Uterus (tissue), 2 donors: ENCODE results near the gene ZBTB7C.
"Not testable (repeated sequence)": the region's sequence is repeated elsewhere in the genome, so short reads cannot be mapped to it uniquely, and the experiment has no call there.

Experiments used
- POLR2A ChIP-seq, 2 donors: fragments of 450-650 bp; IDR thresholded peaks; one replicate each; pipeline ENCODE4 v1.6.1; 2016; ENCODE audit warnings: antibody characterized with exemption in 2 of 2, mild to moderate bottlenecking in 1 of 2, moderate library complexity in 1 of 2
- TF ChIP-seq, protein P1 (sequence below), 4 experiments: fragments of 200-600 bp in 2 of 4; fragments of 450-650 bp in 2 of 4; sonication (generic) in 2 of 4; IDR thresholded peaks; one replicate each; pipeline ENCODE4 v1.5.1; 2016 to 2019; ENCODE audit warnings: antibody characterized with exemption in 4 of 4, mild to moderate bottlenecking in 2 of 4, moderate library complexity in 1 of 4

DNA sequence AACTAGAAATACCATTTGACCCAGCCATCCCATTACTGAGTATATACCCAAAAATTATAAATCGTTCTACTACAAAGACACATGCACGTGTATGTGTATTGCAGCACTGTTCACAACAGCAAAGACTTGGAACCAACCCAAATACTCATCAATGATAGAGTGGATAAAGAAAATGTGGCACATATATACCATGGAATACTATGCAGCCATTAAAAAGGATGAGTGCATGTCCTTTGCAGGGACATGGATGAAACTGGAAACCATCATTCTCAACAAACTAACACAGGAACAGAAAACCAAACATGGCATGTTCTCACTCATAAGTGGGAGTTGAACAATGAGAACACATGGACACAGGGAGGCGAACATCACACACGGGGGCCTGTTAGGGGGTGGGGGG is 25.2 kb upstream of the ZBTB7C start:
- TF ChIP-seq, protein P1, sequence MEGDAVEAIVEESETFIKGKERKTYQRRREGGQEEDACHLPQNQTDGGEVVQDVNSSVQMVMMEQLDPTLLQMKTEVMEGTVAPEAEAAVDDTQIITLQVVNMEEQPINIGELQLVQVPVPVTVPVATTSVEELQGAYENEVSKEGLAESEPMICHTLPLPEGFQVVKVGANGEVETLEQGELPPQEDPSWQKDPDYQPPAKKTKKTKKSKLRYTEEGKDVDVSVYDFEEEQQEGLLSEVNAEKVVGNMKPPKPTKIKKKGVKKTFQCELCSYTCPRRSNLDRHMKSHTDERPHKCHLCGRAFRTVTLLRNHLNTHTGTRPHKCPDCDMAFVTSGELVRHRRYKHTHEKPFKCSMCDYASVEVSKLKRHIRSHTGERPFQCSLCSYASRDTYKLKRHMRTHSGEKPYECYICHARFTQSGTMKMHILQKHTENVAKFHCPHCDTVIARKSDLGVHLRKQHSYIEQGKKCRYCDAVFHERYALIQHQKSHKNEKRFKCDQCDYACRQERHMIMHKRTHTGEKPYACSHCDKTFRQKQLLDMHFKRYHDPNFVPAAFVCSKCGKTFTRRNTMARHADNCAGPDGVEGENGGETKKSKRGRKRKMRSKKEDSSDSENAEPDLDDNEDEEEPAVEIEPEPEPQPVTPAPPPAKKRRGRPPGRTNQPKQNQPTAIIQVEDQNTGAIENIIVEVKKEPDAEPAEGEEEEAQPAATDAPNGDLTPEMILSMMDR (IDR thresholded peaks at IDR 0.05), result not testable (repeated sequence)
- TF ChIP-seq POLR2A (IDR thresholded peaks at IDR 0.05), result not testable (repeated sequence)
